NCI-H510A treated with DMSO at 0.1 percent for 48 hours (cell line): ENCODE results near the gene MSTO1.
"Not testable (repeated sequence)": the region's sequence is repeated elsewhere in the genome, so short reads cannot be mapped to it uniquely, and the experiment has no call there.

Experiments
- DNase-seq: peaks from one replicate; lab custom pipeline; 2025; lab: John Stamatoyannopoulos, UW

Gene MSTO1

DNA sequence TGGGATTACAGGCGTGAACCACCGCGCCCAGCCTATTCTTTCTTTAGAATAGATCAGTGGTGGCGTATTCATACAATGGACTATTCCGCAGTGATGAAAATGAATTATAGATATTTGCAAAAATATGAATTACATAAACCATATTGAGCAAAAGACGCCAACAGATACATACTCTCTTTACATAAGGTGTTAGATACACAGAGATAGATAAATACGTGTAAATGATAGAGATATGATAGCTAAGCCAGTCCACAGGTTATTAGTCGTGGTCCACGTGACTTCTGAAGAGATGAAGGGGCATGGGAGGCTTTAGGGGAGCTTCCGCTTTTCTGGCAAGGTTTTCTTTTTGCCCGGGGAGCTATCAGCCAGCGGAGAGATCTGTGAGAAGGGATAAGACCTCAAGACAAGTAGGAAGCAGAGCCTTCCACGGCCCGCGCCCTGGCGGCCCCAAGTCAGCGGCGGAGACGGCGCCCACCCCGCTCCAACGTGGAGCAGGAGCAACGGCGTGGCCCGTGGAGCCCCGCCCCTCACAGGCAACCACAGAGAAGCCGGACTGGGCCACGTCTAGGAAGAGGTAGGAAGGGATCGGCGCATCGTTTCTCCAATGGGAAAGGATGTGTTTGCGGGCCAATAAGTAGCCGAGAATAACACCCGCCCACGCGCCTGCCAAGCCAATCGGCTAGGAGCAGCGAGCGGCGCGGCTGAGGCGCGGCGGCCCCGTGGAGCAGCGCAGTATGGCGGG lies at the start of gene MSTO1:
Gene MSTO1, plus strand, starts transcription at position 704 of the 742 bp plus-strand sequence. Its CDS starts 31 bp downstream, at position 735.
- peak; percentile 89 for DNase-seq

DNA sequence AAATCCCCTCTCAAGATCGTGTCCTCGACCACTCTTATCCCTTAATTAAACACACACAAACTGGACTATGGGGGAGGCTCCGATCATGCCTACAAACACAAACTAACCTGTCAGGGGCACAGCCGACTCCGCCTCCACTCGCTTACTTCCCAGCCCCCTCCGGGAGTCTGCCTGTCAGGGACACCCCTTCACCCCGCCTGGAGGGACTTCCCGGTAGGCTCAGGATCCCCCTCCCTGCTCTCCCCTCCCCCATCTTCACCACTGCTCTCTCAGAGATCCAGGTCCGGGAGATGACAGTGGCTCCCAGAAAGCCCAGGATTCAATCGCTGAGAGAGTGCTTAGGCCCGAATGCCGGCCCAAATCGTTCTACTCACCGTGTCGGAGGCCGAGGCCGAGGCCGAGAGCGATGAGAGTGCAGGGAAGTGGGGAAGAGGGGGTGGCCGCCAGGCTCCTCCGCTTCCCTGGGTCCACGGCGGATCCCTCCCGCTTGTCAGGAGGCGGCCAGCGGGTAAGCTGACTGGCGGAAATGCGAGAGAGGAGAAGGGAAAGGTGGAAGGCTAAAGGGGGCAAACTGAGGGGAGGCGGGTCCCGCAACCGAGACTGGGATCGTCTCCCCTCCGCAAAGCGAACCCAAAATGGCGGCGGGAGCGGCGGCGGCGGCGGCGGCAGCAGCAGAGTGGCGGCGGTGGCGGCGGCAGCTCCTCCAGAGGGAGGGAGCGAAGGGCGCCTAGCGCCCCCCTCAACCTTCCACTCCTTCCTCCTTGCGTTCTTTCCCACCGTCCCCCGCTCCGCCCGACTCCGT lies 48.0 kb upstream of the MSTO1 start:
- DNase-seq, result not testable (repeated sequence)

DNA sequence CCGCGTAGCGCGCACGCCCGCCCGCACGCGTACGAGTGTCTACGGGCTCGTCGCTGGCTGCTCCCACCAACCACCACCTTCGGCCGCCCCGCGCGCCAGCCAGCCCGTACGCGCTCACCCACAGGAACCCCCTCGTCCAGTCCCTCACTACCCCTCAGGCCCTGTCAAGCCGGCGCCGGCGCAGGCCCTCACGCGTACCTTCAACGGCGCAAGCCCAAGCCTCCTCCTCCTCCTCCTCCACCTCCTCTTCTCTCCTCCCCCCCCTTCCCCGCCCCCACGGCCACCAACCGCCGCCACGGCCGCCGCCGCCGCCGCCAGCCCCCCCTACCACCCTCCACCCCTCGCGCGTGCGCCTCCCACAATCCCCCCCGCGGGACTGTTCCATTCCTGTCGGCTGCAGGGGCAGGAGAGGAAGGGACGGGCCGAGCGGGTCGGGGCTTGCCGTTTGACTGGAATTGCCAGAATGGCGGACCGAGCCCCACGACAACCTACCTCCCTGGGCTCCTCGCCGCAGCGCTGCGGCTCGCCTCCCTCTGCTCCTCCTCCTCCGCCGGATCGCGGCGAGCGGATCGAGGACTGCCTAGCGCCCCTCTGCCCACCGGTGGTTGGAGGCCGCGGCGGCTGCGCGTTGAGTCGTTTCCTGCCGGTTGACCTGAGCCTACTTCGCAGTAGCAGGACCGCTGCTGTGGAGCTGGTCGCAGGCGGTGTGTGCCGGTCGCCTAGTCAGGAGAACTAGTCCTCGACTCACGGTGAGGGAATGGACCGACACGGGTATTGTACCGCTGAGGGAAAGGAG lies 47.2 kb upstream of the MSTO1 start, which contains the start of gene ASH1L:
Gene ASH1L, minus strand, starts transcription at position 223 of the 796 bp plus-strand sequence. CDS start 41,284 bp downstream, outside the sequence.
- DNase-seq, result peak; percentile 88

DNA sequence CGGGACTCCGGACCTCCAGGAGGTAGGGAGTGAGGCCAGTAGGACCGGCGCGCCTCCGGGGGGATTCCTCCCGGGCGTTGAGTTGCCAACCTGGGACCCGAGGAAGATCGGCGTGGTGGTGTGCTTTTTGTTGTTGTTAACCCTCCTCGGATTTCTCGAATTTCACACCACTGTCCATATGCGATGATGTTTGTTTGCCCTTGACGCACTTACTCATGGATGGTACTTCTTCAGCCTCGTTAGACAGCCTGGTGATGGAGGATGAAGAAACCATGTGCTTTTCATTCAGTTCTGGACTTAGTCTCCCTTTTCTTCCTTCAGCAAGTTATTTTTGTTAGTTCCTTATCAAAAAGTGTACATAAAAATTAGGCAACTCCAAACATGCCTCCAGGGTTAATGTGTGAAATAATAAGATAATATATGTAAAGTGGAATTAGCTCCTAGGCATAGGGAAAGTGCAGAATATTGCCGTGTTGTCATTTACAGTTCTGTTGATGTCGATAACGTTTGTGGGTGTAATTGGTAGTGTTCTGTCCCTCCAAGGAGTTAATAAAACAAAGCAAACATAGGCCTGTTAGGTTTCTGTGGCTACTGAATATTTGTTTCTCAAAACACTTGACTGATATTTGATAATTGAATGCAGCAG lies 46.5 kb upstream of the MSTO1 start:
- peak; percentile 55 for DNase-seq

DNA sequence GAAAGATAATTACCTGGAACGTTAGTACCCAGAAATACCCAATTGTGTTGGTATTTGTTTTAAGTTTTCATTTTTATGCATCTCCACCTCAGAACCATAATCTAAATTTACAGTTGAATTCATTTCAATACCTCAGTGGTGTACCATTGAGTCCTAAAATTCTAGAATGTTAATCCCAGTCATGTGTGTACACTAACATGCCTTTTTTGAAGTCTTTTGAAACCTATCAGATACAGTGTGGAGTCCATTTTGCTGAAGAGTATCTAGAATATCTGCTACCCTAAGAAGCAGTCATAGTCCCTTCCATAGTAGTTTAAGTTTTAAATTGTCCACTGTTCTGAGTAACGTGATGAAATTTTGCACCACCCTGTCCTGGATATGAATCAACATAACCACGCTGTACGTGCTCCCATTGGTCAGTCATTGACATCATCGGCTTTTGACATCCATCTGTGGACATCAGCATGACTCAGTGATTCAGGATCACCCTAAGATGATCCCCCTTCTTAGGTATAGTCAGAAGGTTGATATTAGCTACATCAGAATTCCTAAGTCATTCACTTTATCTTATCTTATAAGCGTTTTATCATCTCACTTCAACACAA lies 39.9 kb upstream of the MSTO1 start:
- DNase-seq, result no peak

DNA sequence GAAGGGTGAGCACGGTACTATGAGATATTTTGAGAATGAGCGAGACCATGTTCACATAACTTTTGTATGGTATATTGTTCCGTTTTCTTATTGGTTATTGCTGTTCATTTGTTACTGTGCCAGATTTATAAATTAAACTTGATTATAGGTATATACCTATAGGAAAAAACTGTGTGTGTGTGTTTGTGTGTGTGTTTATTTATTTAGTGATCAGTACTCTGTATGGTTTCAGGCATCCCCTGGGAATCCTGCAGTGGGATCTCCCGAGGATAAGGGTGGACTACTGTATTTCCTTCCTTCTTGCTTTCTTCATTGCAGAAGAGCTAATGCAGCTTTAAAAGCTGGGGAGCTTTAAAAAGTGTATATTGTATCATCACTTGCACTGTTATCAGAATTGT lies 39.4 kb upstream of the MSTO1 start:
- no peak for DNase-seq

DNA sequence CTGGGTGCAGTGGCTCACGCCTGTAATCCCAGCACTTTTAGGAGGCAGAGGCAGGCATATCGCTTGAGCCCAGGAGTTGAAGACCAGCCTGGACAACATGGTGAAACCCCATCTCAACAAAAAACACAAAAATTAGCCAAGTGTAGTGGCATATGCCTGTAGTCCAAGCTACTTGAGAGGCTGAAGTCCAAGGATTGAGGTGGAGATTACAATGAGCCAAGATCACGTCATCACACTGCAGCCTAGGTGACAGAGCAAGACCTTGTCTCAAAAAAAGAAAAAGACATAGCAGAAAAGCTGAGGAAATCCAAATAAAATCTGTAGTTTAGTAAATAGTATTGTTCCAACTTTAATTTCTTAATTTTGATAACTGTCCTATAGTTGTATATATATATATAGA lies 35.9 kb upstream of the MSTO1 start:
- no peak for DNase-seq

DNA sequence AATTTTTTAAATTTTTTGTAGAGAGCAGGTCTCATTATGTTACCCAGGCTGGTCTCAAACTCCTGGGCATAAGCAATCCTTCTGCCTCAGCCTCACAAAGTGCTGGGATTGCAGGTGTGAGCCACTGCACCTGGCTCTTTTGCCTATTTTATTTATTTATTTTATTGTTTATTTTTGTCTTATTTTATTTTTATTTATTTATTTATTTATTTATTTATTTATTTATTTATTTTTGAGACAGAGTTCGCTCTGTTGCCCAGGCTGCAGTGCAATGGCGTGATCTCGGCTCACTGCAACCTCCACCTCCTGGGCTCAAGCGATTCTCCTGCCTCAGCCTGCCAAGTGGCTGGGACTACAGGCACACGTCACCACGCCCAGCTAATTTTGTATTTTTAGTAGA lies 34.4 kb upstream of the MSTO1 start:
- not testable (repeated sequence) for DNase-seq

DNA sequence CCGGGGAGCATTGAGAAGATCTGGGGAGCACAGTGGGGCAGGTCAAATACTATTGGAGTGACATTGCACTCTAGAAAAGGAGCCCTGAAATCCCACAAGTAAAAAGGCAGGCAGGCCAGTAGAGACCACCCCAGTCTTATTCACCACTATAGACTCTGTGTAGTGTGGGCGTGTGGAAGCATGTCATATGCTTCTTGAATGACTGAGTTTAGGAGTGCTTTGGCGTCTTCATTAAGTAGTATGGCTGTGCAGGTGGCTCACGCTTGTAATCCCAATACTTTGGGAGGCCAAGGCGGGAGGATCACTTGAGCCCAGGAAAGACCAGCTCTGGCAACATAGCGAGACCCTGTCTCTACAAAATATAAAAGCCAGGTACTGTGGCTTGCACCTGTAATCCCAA lies 26.2 kb upstream of the MSTO1 start:
- not testable (repeated sequence) for DNase-seq

DNA sequence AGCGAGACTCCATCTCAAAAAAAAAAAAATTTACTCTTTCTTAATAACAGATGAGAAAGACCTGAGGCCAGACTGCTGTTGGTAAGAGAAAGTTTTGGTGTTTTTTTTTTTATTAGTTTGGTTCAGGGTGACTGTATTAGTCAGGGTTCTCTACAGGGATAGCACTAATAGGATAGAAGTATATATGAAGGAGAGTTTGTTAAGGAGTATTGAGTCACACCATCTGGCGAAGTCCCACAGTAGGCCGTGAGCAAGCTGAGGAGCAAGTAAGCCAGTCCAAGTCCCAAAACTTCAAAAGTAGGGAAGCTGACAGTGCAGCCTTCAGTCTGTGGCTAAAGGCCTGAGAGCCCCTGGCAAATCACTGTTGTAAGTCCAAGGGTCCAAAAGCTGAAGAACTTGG lies 20.7 kb upstream of the MSTO1 start:
- DNase-seq, result not testable (repeated sequence)

DNA sequence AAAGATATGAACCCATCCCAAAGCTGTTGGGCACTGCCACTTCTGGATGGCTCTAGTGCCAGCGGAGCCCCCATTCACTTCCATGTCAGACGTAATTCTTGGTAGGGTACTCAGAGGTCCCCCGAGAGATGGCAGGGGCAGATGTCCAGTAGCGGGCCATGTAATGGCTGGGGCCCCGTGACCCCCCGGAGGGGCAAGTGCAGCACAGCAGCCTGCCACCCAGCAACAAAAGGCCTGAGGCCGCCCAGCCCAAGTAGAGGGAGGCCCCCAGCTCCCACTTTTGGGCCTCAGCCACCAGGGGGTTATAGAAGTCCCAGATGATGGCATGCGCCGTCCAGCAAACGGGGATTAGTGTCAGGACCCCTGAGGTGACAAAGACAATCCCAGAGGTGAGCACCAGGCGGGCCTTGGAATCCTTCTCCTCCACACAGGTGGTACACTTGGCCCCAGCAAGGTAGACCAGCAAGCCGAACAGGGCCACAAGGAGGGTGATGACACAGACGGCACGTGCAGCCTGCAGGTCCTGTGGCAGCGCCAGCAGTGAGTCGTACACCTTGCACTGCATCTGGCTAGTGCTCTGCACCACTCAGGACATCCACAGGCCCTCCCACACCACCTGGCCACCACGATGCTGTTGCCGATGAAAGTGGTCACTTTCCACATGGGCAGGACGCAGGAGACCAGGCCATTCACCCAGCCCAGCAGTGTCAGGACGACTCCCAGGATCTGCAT lies 19.3 kb upstream of the MSTO1 start:
- not testable (repeated sequence) for DNase-seq

DNA sequence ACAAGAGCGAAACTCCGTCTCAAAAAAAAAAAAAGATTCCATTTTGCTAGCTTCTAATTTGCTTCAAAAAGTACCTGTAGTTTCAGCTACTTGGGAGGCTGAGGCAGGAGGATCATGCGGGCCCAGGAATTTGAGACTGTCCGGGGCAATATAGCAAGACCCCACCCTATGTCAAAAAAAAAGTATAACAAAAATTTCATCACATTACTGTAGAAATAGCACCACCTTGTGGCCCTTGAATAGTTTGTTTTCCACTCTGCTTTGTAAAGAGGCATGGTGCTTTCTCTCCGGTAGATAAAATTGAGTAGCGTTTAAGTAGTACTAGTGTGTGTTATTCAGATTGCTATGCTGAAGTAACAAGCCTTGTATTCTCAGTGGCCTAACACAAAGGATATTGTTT lies 18.2 kb upstream of the MSTO1 start:
- peak; percentile 65 for DNase-seq

DNA sequence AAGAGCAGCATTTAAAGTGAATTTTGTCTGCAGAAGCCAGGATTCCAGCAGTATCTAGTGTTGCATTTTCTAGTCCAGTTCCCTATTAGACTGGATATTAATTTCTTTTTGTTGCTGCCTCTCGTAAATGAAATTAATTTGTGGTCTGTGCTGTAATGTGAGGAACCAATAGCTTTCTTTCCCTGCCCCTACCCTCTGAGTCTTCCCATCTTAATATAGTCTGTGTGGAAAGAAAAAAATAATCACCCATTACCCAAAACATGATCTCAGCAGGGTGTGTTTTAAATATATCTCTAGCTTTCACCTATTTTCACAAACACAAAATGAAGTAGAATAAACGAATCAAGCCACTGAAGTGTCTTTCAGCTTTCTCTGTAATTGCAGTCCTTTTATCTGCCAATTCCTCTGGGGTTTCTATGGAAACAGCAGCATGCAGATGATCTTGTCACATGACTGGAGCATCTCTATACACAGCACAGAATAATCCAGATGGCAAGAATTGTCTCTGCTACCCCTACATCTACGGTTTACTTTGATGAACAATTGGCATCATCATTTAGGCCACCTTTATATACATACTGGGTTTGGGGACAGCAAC lies 14.0 kb upstream of the MSTO1 start:
- DNase-seq, result not testable (repeated sequence)

DNA sequence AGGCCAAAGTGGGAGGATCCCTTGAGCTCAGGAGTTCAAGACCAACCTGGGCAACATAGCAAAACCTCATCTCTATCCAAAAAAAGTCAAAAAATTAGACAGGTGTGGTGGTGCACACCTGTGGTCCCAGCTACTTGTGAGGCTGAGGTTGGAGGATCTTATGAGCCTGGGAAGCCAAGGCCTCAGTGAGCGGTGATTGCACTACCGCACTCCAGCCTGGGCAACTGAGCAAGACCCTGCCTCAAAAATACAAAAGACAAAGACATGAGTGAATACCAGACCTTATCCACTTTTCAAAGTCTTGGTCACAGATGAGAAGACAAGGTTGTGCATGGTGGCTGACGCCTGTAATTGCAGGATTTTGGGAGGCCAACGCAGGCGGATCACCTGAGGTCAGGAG lies 13.2 kb upstream of the MSTO1 start:
- no peak for DNase-seq

DNA sequence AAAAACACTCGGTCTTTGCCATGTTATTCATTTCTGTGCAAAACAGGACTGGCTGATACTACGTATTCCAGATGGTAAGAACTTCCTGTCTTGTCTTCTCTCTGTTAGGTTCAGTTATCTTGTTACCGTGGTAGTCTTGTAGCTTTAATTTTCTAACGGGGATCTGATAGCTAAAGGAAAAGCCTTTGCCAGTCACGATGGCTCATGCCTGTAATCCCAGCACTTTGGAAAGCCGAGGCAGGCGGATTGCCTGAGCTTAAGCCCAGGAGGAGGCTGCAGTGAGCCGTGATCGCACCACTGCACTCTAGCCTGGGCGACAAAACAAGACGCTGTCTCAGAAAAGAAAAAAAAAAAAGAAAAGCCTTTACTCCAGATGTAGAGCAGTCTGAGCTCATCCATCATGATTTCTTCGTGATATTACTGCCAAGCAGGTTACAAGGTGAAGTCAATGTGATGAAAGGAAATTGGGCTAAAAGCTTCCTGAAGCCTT lies 11.1 kb upstream of the MSTO1 start:
- DNase-seq, result no peak

DNA sequence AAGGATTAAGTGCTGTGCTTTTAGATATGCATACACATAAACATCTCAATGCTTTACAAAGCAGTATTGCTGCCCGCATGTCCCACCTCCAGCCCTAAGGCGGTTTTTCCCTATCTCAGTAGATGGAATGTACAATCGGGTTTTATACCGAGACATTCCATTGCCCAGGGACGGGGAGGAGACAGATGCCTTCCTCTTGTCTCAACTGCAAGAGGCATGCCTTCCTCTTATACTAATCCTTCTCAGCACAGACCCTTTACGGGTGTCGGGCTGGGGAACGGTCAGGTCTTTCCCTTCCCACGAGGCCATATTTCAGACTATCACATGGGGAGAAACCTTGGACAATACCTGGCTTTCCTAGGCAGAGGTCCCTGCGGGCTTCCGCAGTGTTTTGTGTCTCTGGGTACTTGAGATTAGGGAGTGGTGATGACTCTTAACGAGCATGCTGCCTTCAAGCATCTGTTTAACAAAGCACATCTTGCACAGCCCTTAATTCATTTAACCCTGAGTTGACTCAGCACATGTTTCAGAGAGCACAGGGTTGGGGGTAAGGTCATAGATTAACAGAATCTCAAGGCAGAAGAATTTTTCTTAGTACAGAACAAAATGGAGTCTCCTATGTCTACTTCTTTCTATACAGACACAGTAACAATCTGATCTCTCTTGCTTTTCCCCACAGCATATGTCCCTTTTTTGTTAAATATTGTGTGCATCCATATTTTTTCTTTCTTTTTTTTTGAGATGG lies 10.0 kb upstream of the MSTO1 start:
- DNase-seq, result not testable (repeated sequence)

DNA sequence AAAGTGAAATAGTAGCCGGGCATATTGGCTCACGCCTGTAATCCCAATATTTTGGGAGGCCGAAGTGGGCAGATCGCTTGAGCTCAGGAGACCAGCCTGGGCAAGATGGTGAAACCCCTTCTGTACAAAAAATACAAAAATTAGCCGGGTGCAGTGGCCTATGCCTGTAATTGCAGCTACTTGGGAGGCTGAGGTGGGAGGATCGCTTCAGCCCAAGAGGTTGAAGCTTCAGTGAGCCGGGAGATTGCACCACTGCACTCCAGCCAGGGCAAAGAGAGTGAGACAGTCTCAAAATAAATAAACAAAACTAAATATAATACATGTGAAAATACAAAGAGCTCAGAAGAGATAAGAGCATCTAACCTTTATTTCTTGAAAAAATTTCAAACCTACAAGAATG lies 2.3 kb upstream of the MSTO1 start:
- DNase-seq, result no peak

DNA sequence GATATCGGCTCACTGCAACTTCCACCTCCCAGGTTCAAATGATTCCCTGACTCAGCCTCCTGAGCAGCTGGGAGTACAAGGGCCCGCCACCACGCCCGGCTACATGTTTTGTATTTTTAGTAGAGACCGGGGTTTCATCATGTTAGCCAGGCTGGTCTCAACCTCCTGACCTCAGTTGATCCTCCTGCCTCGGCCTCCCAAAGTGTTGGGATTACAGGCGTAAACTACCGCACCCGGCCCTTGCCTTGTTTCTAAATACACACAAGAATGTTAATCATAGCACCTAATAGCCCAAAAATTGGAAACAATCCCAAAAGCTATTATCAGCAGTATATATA lies 1.2 kb upstream of the MSTO1 start:
- no peak for DNase-seq

DNA sequence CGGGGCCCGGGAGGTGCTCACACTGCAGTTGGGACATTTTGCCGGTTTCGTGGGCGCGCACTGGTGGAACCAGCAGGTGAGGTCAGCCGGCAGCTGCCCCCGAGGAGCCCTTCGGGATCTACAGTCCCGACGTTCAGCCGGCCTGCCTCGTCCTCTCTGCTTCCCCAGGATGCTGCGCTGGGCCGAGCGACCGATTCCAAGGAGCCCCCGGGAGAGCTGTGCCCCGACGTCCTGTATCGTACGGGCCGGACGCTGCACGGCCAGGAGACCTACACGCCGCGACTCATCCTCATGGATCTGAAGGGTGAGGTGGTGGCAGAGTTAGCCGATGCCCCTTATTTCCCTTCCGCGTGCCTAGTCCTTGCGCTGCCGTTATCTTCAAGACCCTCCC lies 234 bp downstream of the MSTO1 start:
- not testable (repeated sequence) for DNase-seq

DNA sequence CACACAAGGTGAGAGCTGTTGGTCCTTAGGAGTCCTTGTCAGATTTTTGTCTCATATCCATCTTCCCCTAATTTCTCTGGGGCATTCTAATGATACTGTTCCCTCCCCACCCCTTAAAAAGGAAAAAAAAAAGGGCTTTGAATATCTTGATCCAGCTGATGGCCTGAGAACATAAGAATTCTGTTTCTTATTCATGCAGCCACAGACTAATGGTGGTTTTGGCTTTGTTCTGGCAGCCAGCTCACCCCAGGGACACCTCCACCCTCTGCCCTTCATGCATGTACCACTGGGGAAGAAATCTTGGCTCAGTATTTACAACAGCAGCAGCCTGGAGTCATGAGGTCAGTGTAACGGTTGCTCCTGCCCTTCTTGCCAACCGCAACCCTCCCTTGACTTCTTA lies 3.2 kb downstream of the MSTO1 start:
- DNase-seq, result not testable (repeated sequence)
